ENCODE results near the gene STRBP. TPM values are rescaled to one million over a fixed set of nuclear protein-coding genes. Genes with fewer than 3 reads are reported as not detected.

The STRBP gene
- total RNA-seq, 2 donors from 2014 or later = 20.1 to 24.5 TPM

GRCh38 chr9:123128591-123128990 is 139.8 kb downstream of the STRBP start:
- TF ChIP-seq POLR2A (IDR thresholded peaks at IDR 0.05) (no peak), POLR2AphosphoS5 (IDR thresholded peaks at IDR 0.05) (no peak), CTCF (IDR thresholded peaks at IDR 0.05) (no peak)
- H3K27me3 ChIP-seq (replicated peaks; ENCODE audit: insufficient read depth) = no peaks in the 10 kb centered on the region
- H3K36me3 ChIP-seq = no peaks in the 10 kb centered on the region
- no peaks in the 10 kb centered on the region for H3K9me3 ChIP-seq
- H3K4me3 ChIP-seq = no peak overlapping the region
- DNase-seq (ENCODE audit: low spot score) = no peak
- over 99% methylated on average over 4 of the region's 4 CpGs for WGBS
- H3K27ac ChIP-seq = no peak overlapping the region
- no peaks in the 10 kb centered on the region for H3K4me1 ChIP-seq (replicated peaks)
- intact Hi-C loops (cut with DNase I) = no loop called here

GRCh38 chr9:123127512-123128075 is 140.8 kb downstream of the STRBP start:
- Histone ChIP-seq H3K27me3 (replicated peaks; ENCODE audit: insufficient read depth) (no peaks in the 10 kb centered on the region), H3K4me3 (no peak overlapping the region), H3K27ac (no peak overlapping the region), H3K4me1 (replicated peaks) (no peaks in the 10 kb centered on the region), H3K36me3 (no peaks in the 10 kb centered on the region), H3K9me3 (no peaks in the 10 kb centered on the region)
- DNase-seq (ENCODE audit: low spot score) = no peak
- intact Hi-C loops (cut with DNase I) = no loop called here
- TF ChIP-seq CTCF (IDR thresholded peaks at IDR 0.05) (no peak), POLR2A (IDR thresholded peaks at IDR 0.05) (no peak), POLR2AphosphoS5 (IDR thresholded peaks at IDR 0.05) (no peak)
- WGBS = 94% methylated on average over 3 of the region's 3 CpGs

- no peaks in the 10 kb centered on the region for H3K4me1 ChIP-seq (replicated peaks)
- TF ChIP-seq POLR2AphosphoS5 (IDR thresholded peaks at IDR 0.05) (no peak), POLR2A (IDR thresholded peaks at IDR 0.05) (no peak), CTCF (IDR thresholded peaks at IDR 0.05) (no peak)
- DNase-seq (ENCODE audit: low spot score) = no peak
- WGBS = 91% methylated on average over 3 of the region's 3 CpGs
- H3K4me3 ChIP-seq = no peak overlapping the region
- intact Hi-C loops (cut with DNase I) = no loop called here
- no peaks in the 10 kb centered on the region for H3K9me3 ChIP-seq
- H3K27me3 ChIP-seq (replicated peaks; ENCODE audit: insufficient read depth) = no peaks in the 10 kb centered on the region
- H3K27ac ChIP-seq = no peak overlapping the region
- H3K36me3 ChIP-seq = no peaks in the 10 kb centered on the region
These were observed 146.9 kb downstream of the STRBP start for GRCh38 chr9:123121457-123121856.

GRCh38 chr9:123120953-123121352 is 147.4 kb downstream of the STRBP start:
- intact Hi-C loops (cut with DNase I) = no loop called here
- 100% methylated on average over 1 of the region's 1 CpG for WGBS
- TF ChIP-seq POLR2AphosphoS5 (IDR thresholded peaks at IDR 0.05) (no peak), CTCF (IDR thresholded peaks at IDR 0.05) (no peak), POLR2A (IDR thresholded peaks at IDR 0.05) (no peak)

GRCh38 chr9:123120131-123120530 is 148.3 kb downstream of the STRBP start:
- H3K27me3 ChIP-seq (replicated peaks; ENCODE audit: insufficient read depth) = no peaks in the 10 kb centered on the region
- intact Hi-C loops (cut with DNase I) = no loop called here
- no peak overlapping the region for H3K27ac ChIP-seq
- WGBS = 58% methylated on average over 5 of the region's 5 CpGs
- H3K4me3 ChIP-seq = no peak overlapping the region
- H3K9me3 ChIP-seq = no peaks in the 10 kb centered on the region
- TF ChIP-seq POLR2AphosphoS5 (IDR thresholded peaks at IDR 0.05) = no peak
- no peak for TF ChIP-seq POLR2A (IDR thresholded peaks at IDR 0.05)
- no peak for TF ChIP-seq CTCF (IDR thresholded peaks at IDR 0.05)
- DNase-seq (ENCODE audit: low spot score) = no peak
- H3K4me1 ChIP-seq (replicated peaks) = no peaks in the 10 kb centered on the region
- no peaks in the 10 kb centered on the region for H3K36me3 ChIP-seq

More at GRCh38 chr9:123120953-123121352, 147.4 kb downstream of the STRBP start:
- Histone ChIP-seq H3K27ac (no peak overlapping the region), H3K36me3 (no peaks in the 10 kb centered on the region), H3K27me3 (replicated peaks; ENCODE audit: insufficient read depth) (no peaks in the 10 kb centered on the region), H3K4me1 (replicated peaks) (no peaks in the 10 kb centered on the region), H3K9me3 (no peaks in the 10 kb centered on the region), H3K4me3 (no peak overlapping the region)
- no peak for DNase-seq (ENCODE audit: low spot score)

All from prostate gland (tissue), 2 donors.